HCT116 (cell line): ENCODE data around the gene SEL1L2. TPM values are rescaled to one million over a fixed set of nuclear protein-coding genes. Genes with fewer than 3 reads are reported as not detected.

Source experiments
- ATAC-seq: fragments of 200-7000 bp; cut with Tn5 transposase; 2 replicates; pipeline ENCODE4 v1.9.1; 2020; ENCODE audit warnings: mild to moderate bottlenecking, moderate library complexity
- BruUV-seq: library from RNA; stranded (reverse); fragments of 400-500 nt; replicated peaks from 2 replicates; lab custom pipeline; 2021; lab: Mats Ljungman, UMichigan
- CTCF ChIA-PET: fragments of 300-600 bp; sonication (Branson Sonifier 250); formaldehyde crosslinking; loops from one replicate; lab custom pipeline; 2021; ENCODE audit warnings: antibody characterized with exemption; lab: Charles Lee
- POLR2A ChIA-PET: fragments of 300-600, 350-600 bp; sonication (Branson Sonifier 250); formaldehyde crosslinking; loops from one replicate; lab custom pipeline; 2021; ENCODE audit warnings: antibody characterized with exemption; lab: Charles Lee
- RAD21 ChIA-PET, 2 experiments: fragments of 300-600 bp; sonication (Branson Sonifier 250); formaldehyde crosslinking; loops; one replicate each; lab custom pipeline; 2023; ENCODE audit warnings: low total read pairs in 2 of 2; ENCODE audit not compliant: uncharacterized antibody in 2 of 2, unreplicated experiment in 2 of 2, low non-redundant PET in 1 of 2; lab: Charles Lee
- DNase-seq: peaks from one replicate; pipeline ENCODE4 v3.0.0-alpha.2; 2010; ENCODE audit warnings: low read depth, low spot score
- H2AFZ ChIP-seq: fragments of 200-600 bp; shearing (Covaris generic), sonication (generic); 2 replicates; pipeline ENCODE4 v1.6.1; 2017; ENCODE audit warnings: low read depth, mixed run types, mixed read lengths, antibody characterized with exemption, low read length; ENCODE audit not compliant: poor library complexity, severe bottlenecking
- H3K27ac ChIP-seq: 2 replicates; pipeline ENCODE4 v1.5.1; 2012; ENCODE audit warnings: low read depth, low read length
- H3K27me3 ChIP-seq: fragments of 200-600 bp; sonication (generic); 2 replicates; pipeline ENCODE4 v1.6.1; 2016; ENCODE audit warnings: mixed run types, low read length, mixed read lengths; ENCODE audit not compliant: insufficient read depth
- H3K36me3 ChIP-seq, 2 experiments: fragments of 200-500 bp in 1 of 2; fragments of 200-600 bp in 1 of 2; sonication (Bioruptor generic) in 1 of 2; sonication (generic) in 1 of 2; 2 replicates each; pipeline versions ENCODE4 v1.5.1 to v1.6.1; 2014 to 2016; ENCODE audit warnings: low read length in 2 of 2, inconsistent platforms in 1 of 2, mixed read lengths in 1 of 2, mixed run types in 1 of 2; ENCODE audit not compliant: insufficient read depth in 2 of 2, control insufficient read depth in 1 of 2
- H3K4me1 ChIP-seq, 2 experiments: fragments of 200-600 bp in 1 of 2; sonication (generic) in 1 of 2; 2 replicates each; pipeline versions ENCODE4 v1.5.1 to v1.6.1; 2012 to 2017; ENCODE audit warnings: low read length in 2 of 2, inconsistent platforms in 1 of 2, mild to moderate bottlenecking in 1 of 2, mixed read lengths in 1 of 2, mixed run types in 1 of 2, moderate library complexity in 1 of 2; ENCODE audit not compliant: insufficient read depth in 2 of 2, control insufficient read depth in 1 of 2
- H3K4me2 ChIP-seq: fragments of 200-600 bp; sonication (generic); 2 replicates; pipeline ENCODE4 v1.6.1; 2017; ENCODE audit warnings: mixed run types, low read length, mixed read lengths
- H3K4me3 ChIP-seq, 2 experiments: fragments of 200-600 bp in 1 of 2; sonication (generic) in 1 of 2; replicated peaks in 1 of 2; 2 replicates each; pipeline ENCODE4 v1.5.1; 2011 to 2016; ENCODE audit warnings: low read length in 2 of 2, control low read depth in 1 of 2, low read depth in 1 of 2, mild to moderate bottlenecking in 1 of 2, mixed read lengths in 1 of 2, mixed run types in 1 of 2
- H3K79me2 ChIP-seq: fragments of 200-600 bp; sonication (generic); 2 replicates; pipeline ENCODE4 v1.6.1; 2017; ENCODE audit warnings: mild to moderate bottlenecking, mixed run types, low read length, moderate library complexity, mixed read lengths; ENCODE audit not compliant: insufficient read depth
- H3K9ac ChIP-seq: fragments of 200-600 bp; sonication (generic); 2 replicates; pipeline ENCODE4 v1.6.1; 2016; ENCODE audit warnings: low read length, mixed read lengths
- H3K9me2 ChIP-seq: fragments of 200-600 bp; sonication (generic), shearing (Covaris generic); 2 replicates; pipeline ENCODE4 v1.6.1; 2017; ENCODE audit warnings: mixed run types, mild to moderate bottlenecking, moderate library complexity; ENCODE audit not compliant: insufficient read depth
- H3K9me3 ChIP-seq, 2 experiments: fragments of 200-500 bp in 1 of 2; fragments of 200-600 bp in 1 of 2; sonication (Bioruptor generic) in 1 of 2; sonication (generic) in 1 of 2; 2 replicates each; pipeline ENCODE4 v1.6.1; 2014 to 2017; ENCODE audit warnings: low read length in 2 of 2, mixed read lengths in 2 of 2, inconsistent platforms in 1 of 2, low read depth in 1 of 2, mild to moderate bottlenecking in 1 of 2, mixed run types in 1 of 2, moderate library complexity in 1 of 2; ENCODE audit not compliant: control insufficient read depth in 1 of 2, insufficient read depth in 1 of 2
- H4K20me1 ChIP-seq: fragments of 200-600 bp; sonication (generic), shearing (Covaris generic); 2 replicates; pipeline ENCODE4 v1.6.1; 2017; ENCODE audit warnings: mixed run types, mild to moderate bottlenecking, moderate library complexity; ENCODE audit not compliant: insufficient read depth
- CBX3 ChIP-seq: IDR thresholded peaks from 2 replicates; pipeline ENCODE4 v1.6.1; 2012; ENCODE audit warnings: low read depth
- EZH2 ChIP-seq: fragments of 200-600 bp; sonication (generic); IDR thresholded peaks from 2 replicates; pipeline ENCODE4 v1.6.1; 2017; ENCODE audit warnings: antibody characterized with exemption, mixed run types
- FOSL1 ChIP-seq: IDR thresholded peaks from 2 replicates; pipeline ENCODE4 v1.6.1; 2012; ENCODE audit warnings: low read depth
- POLR2AphosphoS5 ChIP-seq: IDR thresholded peaks from 2 replicates; pipeline ENCODE4 v1.6.1; 2011; ENCODE audit warnings: mild to moderate bottlenecking, low read depth, low read length, moderate library complexity
- RAD21 ChIP-seq: IDR thresholded peaks from 2 replicates; pipeline ENCODE4 v1.6.1; 2012; ENCODE audit warnings: low read depth, mild to moderate bottlenecking
- SIN3A ChIP-seq: IDR thresholded peaks from 2 replicates; pipeline ENCODE4 v1.6.1; 2012; ENCODE audit warnings: low read depth
- SP1 ChIP-seq: IDR thresholded peaks from 2 replicates; pipeline ENCODE4 v1.6.1; 2012; ENCODE audit warnings: low read depth
- TCF7L2 ChIP-seq: IDR thresholded peaks from 2 replicates; pipeline ENCODE4 v1.7.0; 2011; ENCODE audit warnings: borderline replicate concordance, inconsistent platforms; ENCODE audit not compliant: insufficient read depth, insufficient read length; ENCODE audit errors: extremely low read depth
- YY1 ChIP-seq: IDR thresholded peaks from 2 replicates; pipeline ENCODE4 v1.6.1; 2011; ENCODE audit warnings: low read length, low read depth, moderate library complexity, mild to moderate bottlenecking; ENCODE audit not compliant: insufficient replicate concordance; ENCODE audit errors: extremely low read depth
- intact Hi-C: fragments of 100-400 bp; cut with micrococcal nuclease; formaldehyde crosslinking; loops from 2 replicates; pipeline ENCODE4 v1.10.0; 2022
- total RNA-seq: library from RNA; stranded (reverse); gene quantifications from one replicate; pipeline ENCODE4 v1.2.1, GENCODE V29; 2021; ENCODE audit not compliant: unreplicated experiment
- TF ChIP-seq, protein P1 (sequence below): IDR thresholded peaks from 2 replicates; pipeline ENCODE4 v1.6.1; 2012

Gene SEL1L2
- total RNA-seq, 1 experiment from 2014 or later = not detected

DNA sequence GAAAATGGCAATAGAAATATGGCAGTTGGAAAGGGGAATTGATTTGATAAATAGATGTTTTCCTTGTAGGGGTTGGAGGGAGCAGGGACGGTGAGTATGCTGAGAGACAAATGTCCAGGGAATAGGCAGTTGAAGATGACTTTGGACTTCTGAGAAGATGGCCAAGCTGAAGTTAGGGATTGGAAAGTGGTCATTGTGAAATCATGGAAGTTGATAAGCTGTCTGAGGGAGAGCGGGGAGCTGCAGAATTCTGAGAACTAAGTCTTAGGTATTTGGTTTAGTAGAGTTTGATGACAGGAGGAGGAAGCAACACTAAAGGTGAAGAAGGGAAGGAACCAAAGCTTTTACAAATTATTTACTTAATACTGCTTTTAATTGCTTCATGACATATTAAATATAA, 190.4 kb downstream of the SEL1L2 start:
- H3K9ac ChIP-seq = no peak overlapping the region
- TF ChIP-seq RAD21 (no peak), FOSL1 (no peak), CBX3 (no peak), TCF7L2 (no peak), EZH2 (no peak), POLR2AphosphoS5 (no peak), SIN3A (no peak), YY1 (no peak), SP1 (no peak)
- TF ChIP-seq, protein P1, sequence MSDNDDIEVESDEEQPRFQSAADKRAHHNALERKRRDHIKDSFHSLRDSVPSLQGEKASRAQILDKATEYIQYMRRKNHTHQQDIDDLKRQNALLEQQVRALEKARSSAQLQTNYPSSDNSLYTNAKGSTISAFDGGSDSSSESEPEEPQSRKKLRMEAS = no peak
- 0 out of 4 replicates have a peak, but pooled peaks cover 0 to 4% of the 10 kb centered on the region in 2 experiments for H3K4me1 ChIP-seq
- no peaks in the 10 kb centered on the region for H3K9me2 ChIP-seq
- H3K9me3 ChIP-seq = no peaks in the 10 kb centered on the region
- peaks cover 6% of the 10 kb centered on the region; the same call in 1 of the 2 replicates for H4K20me1 ChIP-seq
- intact Hi-C loops = no loop called here
- no peak overlapping the region for H2AFZ ChIP-seq
- BruUV-seq = no TSS peak
- H3K27ac ChIP-seq = no peak overlapping the region
- H3K27me3 ChIP-seq = no peaks in the 10 kb centered on the region
- peaks cover 5% of the 10 kb centered on the region; the same call in 1 of the 2 replicates for H3K79me2 ChIP-seq
- CTCF ChIA-PET = interaction anchor here (0.7 to 1.1 kb wide), 2 partner anchors 12 to 19 kb away, joined by 3 read pairs; no protein-coding TSS in a partner anchor
- H3K4me3 ChIP-seq = no peak overlapping the region
- RAD21 ChIA-PET = no interaction called here
- ATAC-seq (no peak), DNase-seq (no peak)
- POLR2A ChIA-PET = no interaction called here
- no peak overlapping the region for H3K4me2 ChIP-seq
- H3K36me3 ChIP-seq = peaks cover 52 to 61% of the 10 kb centered on the region in 2 experiments

Other genes starting within 250 kb of the SEL1L2 start
- 25.4 TPM for gene ESF1, start 205.7 kb downstream of the SEL1L2 start, total RNA-seq
- gene NDUFAF5, start 205.6 kb downstream of the SEL1L2 start, total RNA-seq = 30.8 TPM
- gene MACROD2, start 4.9 kb upstream of the SEL1L2 start, total RNA-seq = 3.7 TPM